GM12878 (cell line): ENCODE data around the gene EDARADD. TPM values are rescaled to one million over a fixed set of nuclear protein-coding genes. Genes with fewer than 3 reads are reported as not detected.
"Not testable (repeated sequence)": the region's sequence is repeated elsewhere in the genome, so short reads cannot be mapped to it uniquely, and the experiment has no call there.

Source experiments
- ATAC-seq: fragments of 200-7000 bp; cut with Tn5 transposase; 3 replicates; pipeline ENCODE4 v1.9.1; 2020; ENCODE audit warnings: mild to moderate bottlenecking, moderate library complexity
- BruUV-seq: library from RNA; stranded (reverse); fragments of 400-500 nt; replicated peaks from 2 replicates; lab custom pipeline; 2021; lab: Mats Ljungman, UMichigan
- CTCF ChIA-PET: fragments of 300-600 bp; sonication (Branson Sonifier 250); formaldehyde crosslinking; extraction: SDS; loops from one replicate; lab custom pipeline; 2021; ENCODE audit warnings: inconsistent platforms; lab: Yijun Ruan, JAX
- POLR2A ChIA-PET: fragments of 350-600 bp; formaldehyde crosslinking; extraction: SDS; loops from one replicate; lab custom pipeline; 2021; ENCODE audit warnings: inconsistent platforms; lab: Charles Lee
- RAD21 ChIA-PET: fragments of 300-600 bp; sonication (Branson Sonifier 250); formaldehyde crosslinking; loops from one replicate; lab custom pipeline; 2023; ENCODE audit warnings: antibody characterized with exemption; ENCODE audit not compliant: unreplicated experiment; lab: Charles Lee
- SMC1A ChIA-PET: fragments of 300-600 bp; sonication (Branson Sonifier 250); formaldehyde crosslinking; loops from one replicate; lab custom pipeline; 2023; ENCODE audit not compliant: unreplicated experiment, uncharacterized antibody; lab: Charles Lee
- DNase-seq: peaks from one replicate; pipeline ENCODE4 v3.0.0-alpha.2; 2011; ENCODE audit warnings: low read depth, low spot score
- FAIRE-seq: peaks from 3 replicates; lab custom pipeline; 2011; peaks lifted over from hg19 to GRCh38; lab: Jason Lieb, UNC
- H2AFZ ChIP-seq: 2 replicates; pipeline ENCODE4 v1.6.0; 2011; ENCODE audit warnings: low read depth, low read length, control low read depth; ENCODE audit not compliant: control insufficient read depth
- H3K27ac ChIP-seq: 2 replicates; pipeline ENCODE4 v1.5.1; 2011; ENCODE audit warnings: control low read depth; ENCODE audit not compliant: control insufficient read depth, insufficient read depth
- H3K27me3 ChIP-seq, 2 experiments: replicated peaks in 1 of 2; 2 replicates each; pipeline versions ENCODE4 v1.6.0 to v1.6.1; 2011; ENCODE audit warnings: low read length in 1 of 2; ENCODE audit not compliant: control insufficient read depth in 2 of 2, insufficient read depth in 2 of 2
- H3K36me3 ChIP-seq, 2 experiments: 2 replicates each; pipeline ENCODE4 v1.5.1; 2011; ENCODE audit warnings: low read length in 1 of 2; ENCODE audit not compliant: control insufficient read depth in 2 of 2, insufficient read depth in 2 of 2
- H3K4me1 ChIP-seq: 2 replicates; pipeline ENCODE4 v1.6.1; 2011; ENCODE audit warnings: mild to moderate bottlenecking, low read length, moderate library complexity, mixed read lengths; ENCODE audit not compliant: control insufficient read depth, insufficient read depth
- H3K4me2 ChIP-seq: 2 replicates; pipeline ENCODE4 v1.6.0; 2011; ENCODE audit warnings: control low read depth; ENCODE audit not compliant: control insufficient read depth, insufficient read depth
- H3K4me3 ChIP-seq: fragments of 200-600 bp; sonication (generic); 2 replicates; pipeline ENCODE4 v1.5.1; 2016
- H3K79me2 ChIP-seq: 2 replicates; pipeline ENCODE4 v1.6.0; 2011; ENCODE audit warnings: low read length; ENCODE audit not compliant: control insufficient read depth, insufficient read depth
- H3K9ac ChIP-seq: 2 replicates; pipeline ENCODE4 v1.8.0; 2011; ENCODE audit warnings: low read length, control low read depth, mixed read lengths; ENCODE audit not compliant: control insufficient read depth, insufficient read depth
- H3K9me3 ChIP-seq: replicated peaks from 3 replicates; pipeline ENCODE4 v1.5.1; 2011; ENCODE audit warnings: mild to moderate bottlenecking, low read length; ENCODE audit not compliant: control insufficient read depth, insufficient read depth
- H4K20me1 ChIP-seq: 2 replicates; pipeline ENCODE4 v1.6.0; 2011; ENCODE audit not compliant: control insufficient read depth, insufficient read depth
- BACH1 ChIP-seq: fragments of 450-650 bp; IDR thresholded peaks from 2 replicates; pipeline ENCODE4 v1.6.1; 2017; ENCODE audit warnings: mild to moderate bottlenecking, borderline replicate concordance
- DPF2 ChIP-seq: fragments of 450-650 bp; IDR thresholded peaks from 2 replicates; pipeline ENCODE4 v1.6.1; 2017; ENCODE audit warnings: mild to moderate bottlenecking
- HCFC1 ChIP-seq: fragments of 150-350 bp; IDR thresholded peaks from 2 replicates; pipeline ENCODE4 v1.6.1; 2014; ENCODE audit warnings: low read length
- HDGF ChIP-seq: fragments of 450-650 bp; IDR thresholded peaks from 2 replicates; pipeline ENCODE4 v1.6.1; 2016; ENCODE audit warnings: antibody characterized with exemption
- KAT2A ChIP-seq: conservative IDR thresholded peaks from 2 replicates; pipeline ENCODE4 v1.6.1; 2011; ENCODE audit warnings: low read depth, low read length; ENCODE audit not compliant: control insufficient read depth
- NBN ChIP-seq: fragments of 450-650 bp; IDR thresholded peaks from 2 replicates; pipeline ENCODE4 v1.6.1; 2016
- PBX3 ChIP-seq: IDR thresholded peaks from 2 replicates; pipeline ENCODE4 v1.6.1; 2011; ENCODE audit warnings: mild to moderate bottlenecking, low read depth, low read length, moderate library complexity; ENCODE audit not compliant: insufficient replicate concordance
- POLR2A ChIP-seq: IDR thresholded peaks from 2 replicates; pipeline ENCODE4 v1.6.1; 2011; ENCODE audit warnings: low read depth, mild to moderate bottlenecking, low read length
- RAD21 ChIP-seq: IDR thresholded peaks from 2 replicates; pipeline ENCODE4 v1.6.1; 2011; ENCODE audit warnings: mild to moderate bottlenecking, low read depth, low read length, moderate library complexity; ENCODE audit not compliant: insufficient read depth
- RELA ChIP-seq: fragments of 450-650 bp; IDR thresholded peaks from 2 replicates; pipeline ENCODE4 v1.8.0; 2014; ENCODE audit warnings: borderline replicate concordance; ENCODE audit not compliant: partially characterized antibody
- RFX5 ChIP-seq: IDR thresholded peaks from 2 replicates; pipeline ENCODE4 v1.6.1; 2011; ENCODE audit warnings: low read depth, low read length, improper control_type of control experiment
- TCF3 ChIP-seq: IDR thresholded peaks from 2 replicates; pipeline ENCODE4 v1.6.1; 2012; ENCODE audit warnings: low read depth, mild to moderate bottlenecking, low read length, borderline replicate concordance; ENCODE audit not compliant: insufficient read depth
- YBX1 ChIP-seq: fragments of 450-650 bp; IDR thresholded peaks from 2 replicates; pipeline ENCODE4 v1.6.1; 2016; ENCODE audit warnings: antibody characterized with exemption
- YY1 ChIP-seq: IDR thresholded peaks from 2 replicates; pipeline ENCODE4 v1.6.1; 2011; ENCODE audit warnings: low read depth, mild to moderate bottlenecking, low read length
- ZNF207 ChIP-seq: fragments of 450-650 bp; IDR thresholded peaks from 2 replicates; pipeline ENCODE4 v1.6.1; 2014; ENCODE audit warnings: antibody characterized with exemption, mild to moderate bottlenecking, borderline replicate concordance
- ZNF384 ChIP-seq: IDR thresholded peaks from 2 replicates; pipeline ENCODE4 v1.6.1; 2012; ENCODE audit warnings: low read depth, mild to moderate bottlenecking, low read length, improper control_type of control experiment, borderline replicate concordance
- WGBS: methylation state at CpG from one replicate; pipeline ENCODE4 v1.1.6; 2016; ENCODE audit warnings: low lambda C conversion rate; ENCODE audit not compliant: insufficient replicate concordance, insufficient coverage; ENCODE audit errors: missing lambda C conversion rate; 5-methylcytosine and 5-hydroxymethylcytosine counted together
- in situ Hi-C: fragments of 300-500 bp; cut with MboI; formaldehyde crosslinking; loops from 9 replicates; pipeline ENCODE4 v1.14.3; 2018; ENCODE audit warnings: mixed read lengths
- intact Hi-C: fragments of 100-400 bp; cut with micrococcal nuclease; formaldehyde crosslinking; loops from one replicate; pipeline ENCODE4 v1.14.2; 2022; ENCODE audit not compliant: unreplicated experiment
- polyA plus RNA-seq, 11 experiments: library from polyadenylated mRNA; depleted of rRNA in 4 of 11; unstranded in 6 of 11; stranded (reverse) in 5 of 11; fragments of >200 nt; fragmentation: Nextera tagmentation in 4 of 11; fragmentation: Illumina TruSeq in 1 of 11; extraction: Ambion mirVana in 4 of 11; extraction: Trizol in 1 of 11; gene quantifications; 1 replicate in 1 of 11; 2 replicates in 10 of 11; pipeline versions ENCODE4 v1.2.1 to v1.2.3, GENCODE V29; 2011 to 2016; ENCODE audit warnings: inconsistent platforms in 2 of 11, missing spikeins in 2 of 11, low read depth in 1 of 11
- total RNA-seq, 4 experiments: library from RNA; depleted of rRNA in 3 of 4; stranded (reverse); fragments of >200 nt in 3 of 4; fragmentation: Illumina TruSeq in 1 of 4; extraction: Trizol in 1 of 4; gene quantifications; 2 replicates each; pipeline versions ENCODE4 v1.2.1 to v1.2.3, GENCODE V29; 2013 to 2021
- TF ChIP-seq, protein P1 (sequence below): IDR thresholded peaks from 2 replicates; pipeline ENCODE4 v1.6.1; 2012; ENCODE audit warnings: low read depth, low read length, improper control_type of control experiment
- TF ChIP-seq, protein P2 (sequence below): IDR thresholded peaks from 2 replicates; pipeline ENCODE4 v1.6.1; 2012; ENCODE audit warnings: low read length, inconsistent platforms

Gene EDARADD
- total and polyA plus RNA-seq, 10 of the 15 experiments (the other 5 are each of a cell fraction or from before 2014, with no cell fraction given), result 0.58 to 6.1 (median 4.7) TPM

DNA sequence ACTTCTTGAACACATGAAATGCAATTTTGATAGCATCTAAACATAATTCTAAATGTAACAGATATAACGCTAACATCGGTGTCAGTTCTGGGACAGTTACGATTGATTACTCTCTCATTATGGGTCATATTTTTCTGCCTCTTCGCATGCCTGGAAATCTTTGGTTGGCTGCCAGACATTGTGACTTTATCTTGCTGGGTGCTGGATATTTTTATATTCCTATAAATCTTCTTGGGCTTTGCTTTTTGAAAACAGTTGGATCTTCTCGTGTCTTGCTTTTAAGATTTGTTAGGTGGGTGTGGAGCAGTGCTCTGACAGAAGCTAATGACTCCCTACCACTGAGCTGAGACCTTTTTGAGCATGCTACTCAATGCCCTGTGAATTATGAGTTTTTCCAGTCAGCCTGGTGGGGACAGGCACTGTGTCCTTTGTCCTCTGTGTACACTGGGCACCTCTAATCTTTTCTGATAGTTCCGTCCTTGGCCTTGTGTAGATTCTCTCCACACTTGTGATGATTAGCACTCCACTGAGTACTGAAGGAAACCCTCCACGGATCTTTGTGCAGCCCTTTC is 28.0 kb upstream of the EDARADD start:
- BruUV-seq, result no TSS peak
- ATAC-seq, result no peak
- CTCF ChIA-PET, result no interaction called here
- no peak overlapping the region for H2AFZ ChIP-seq
- no peak overlapping the region for H3K4me2 ChIP-seq
- RAD21 ChIA-PET, result no interaction called here
- H3K27ac ChIP-seq, result no peak overlapping the region
- H3K79me2 ChIP-seq, result no peaks in the 10 kb centered on the region
- no peak for TF ChIP-seq RELA
- TF ChIP-seq NBN, result no peak
- no peak for TF ChIP-seq RFX5
- TF ChIP-seq TCF3, result no peak
- TF ChIP-seq RAD21, result no peak
- TF ChIP-seq ZNF384, result no peak
- TF ChIP-seq YY1, result no peak
- TF ChIP-seq DPF2, result no peak
- TF ChIP-seq, protein P1, sequence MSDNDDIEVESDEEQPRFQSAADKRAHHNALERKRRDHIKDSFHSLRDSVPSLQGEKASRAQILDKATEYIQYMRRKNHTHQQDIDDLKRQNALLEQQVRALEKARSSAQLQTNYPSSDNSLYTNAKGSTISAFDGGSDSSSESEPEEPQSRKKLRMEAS, result no peak
- TF ChIP-seq YBX1, result no peak
- TF ChIP-seq, protein P2, sequence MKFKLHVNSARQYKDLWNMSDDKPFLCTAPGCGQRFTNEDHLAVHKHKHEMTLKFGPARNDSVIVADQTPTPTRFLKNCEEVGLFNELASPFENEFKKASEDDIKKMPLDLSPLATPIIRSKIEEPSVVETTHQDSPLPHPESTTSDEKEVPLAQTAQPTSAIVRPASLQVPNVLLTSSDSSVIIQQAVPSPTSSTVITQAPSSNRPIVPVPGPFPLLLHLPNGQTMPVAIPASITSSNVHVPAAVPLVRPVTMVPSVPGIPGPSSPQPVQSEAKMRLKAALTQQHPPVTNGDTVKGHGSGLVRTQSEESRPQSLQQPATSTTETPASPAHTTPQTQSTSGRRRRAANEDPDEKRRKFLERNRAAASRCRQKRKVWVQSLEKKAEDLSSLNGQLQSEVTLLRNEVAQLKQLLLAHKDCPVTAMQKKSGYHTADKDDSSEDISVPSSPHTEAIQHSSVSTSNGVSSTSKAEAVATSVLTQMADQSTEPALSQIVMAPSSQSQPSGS, result no peak
- TF ChIP-seq HDGF, result no peak
- no peak for TF ChIP-seq PBX3
- TF ChIP-seq BACH1, result no peak
- no peak for TF ChIP-seq POLR2A
- TF ChIP-seq HCFC1, result no peak
- TF ChIP-seq ZNF207, result no peak
- no peak for TF ChIP-seq KAT2A
- SMC1A ChIA-PET, result interaction anchor here (0.9 kb wide), 1 partner anchor 11 kb away, joined by 3 read pairs; no protein-coding TSS in a partner anchor
- intact Hi-C loops (no loop called here), in situ Hi-C loops (no loop called here)
- no peaks in the 10 kb centered on the region for H4K20me1 ChIP-seq
- H3K27me3 ChIP-seq, result no peaks in the 10 kb centered on the region
- no peak for DNase-seq
- WGBS, result 76% methylated on average over 7 of the region's 7 CpGs
- no peak overlapping the region for H3K9ac ChIP-seq
- no peaks in the 10 kb centered on the region for H3K36me3 ChIP-seq
- no peak for FAIRE-seq
- H3K4me1 ChIP-seq, result no peaks in the 10 kb centered on the region
- H3K9me3 ChIP-seq, result no peaks in the 10 kb centered on the region
- no peak overlapping the region for H3K4me3 ChIP-seq
- POLR2A ChIA-PET, result no interaction called here

DNA sequence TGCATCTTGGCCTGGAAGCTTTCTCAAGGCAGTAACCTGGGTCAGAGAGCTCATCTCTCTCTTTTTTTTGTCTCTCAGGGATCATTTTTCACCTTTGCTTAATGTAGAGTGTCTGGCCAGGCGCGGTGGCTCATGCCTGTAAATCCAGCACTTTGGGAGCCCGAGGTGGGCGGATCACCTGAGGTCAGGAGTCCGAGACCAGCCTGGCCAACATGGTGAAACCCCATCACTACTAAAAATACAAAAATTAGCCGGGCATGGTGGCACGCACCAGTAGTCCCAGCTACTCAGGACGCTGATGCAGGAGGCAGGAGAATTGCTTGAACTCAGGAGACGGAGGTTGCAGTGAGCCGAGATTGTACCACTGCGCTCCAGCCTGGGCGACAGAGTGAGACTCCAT is 27.4 kb upstream of the EDARADD start:
- H3K9ac ChIP-seq, intact Hi-C loops, CTCF ChIA-PET, H3K36me3 ChIP-seq, H3K4me1 ChIP-seq, ATAC-seq, in situ Hi-C loops, H3K27ac ChIP-seq, DNase-seq, H3K79me2 ChIP-seq, RAD21 ChIA-PET, H2AFZ ChIP-seq, FAIRE-seq, H4K20me1 ChIP-seq, H3K9me3 ChIP-seq, BruUV-seq, H3K27me3 ChIP-seq, H3K4me2 ChIP-seq, H3K4me3 ChIP-seq: not testable (repeated sequence)
- ChIA-PET POLR2A (interaction anchor here (0.5 kb wide), 1 partner anchor 10 kb away, joined by 6 read pairs; no protein-coding TSS in a partner anchor), SMC1A (interaction anchor here (0.9 kb wide), 1 partner anchor 10 kb away, joined by 3 read pairs; no protein-coding TSS in a partner anchor)
- 33% methylated on average over 10 of the region's 12 CpGs for WGBS
